DMS114 treated with DMSO at 0.1 percent for 48 hours (cell line): ENCODE results near the gene CYP46A1.
A peak's percentile ranks its signal among the peaks of the same experiment; 100 is the strongest.

Experiments used
- DNase-seq: peaks from one replicate; lab custom pipeline; 2025; ENCODE audit not compliant: unreplicated experiment; lab: John Stamatoyannopoulos, UW

CYP46A1 gene

GRCh38 chr14:99672506-99673304 is 11.4 kb upstream of the CYP46A1 start:
- DNase-seq, result no peak

GRCh38 chr14:99673305-99674063 is 10.6 kb upstream of the CYP46A1 start:
- DNase-seq, result no peak

DNA sequence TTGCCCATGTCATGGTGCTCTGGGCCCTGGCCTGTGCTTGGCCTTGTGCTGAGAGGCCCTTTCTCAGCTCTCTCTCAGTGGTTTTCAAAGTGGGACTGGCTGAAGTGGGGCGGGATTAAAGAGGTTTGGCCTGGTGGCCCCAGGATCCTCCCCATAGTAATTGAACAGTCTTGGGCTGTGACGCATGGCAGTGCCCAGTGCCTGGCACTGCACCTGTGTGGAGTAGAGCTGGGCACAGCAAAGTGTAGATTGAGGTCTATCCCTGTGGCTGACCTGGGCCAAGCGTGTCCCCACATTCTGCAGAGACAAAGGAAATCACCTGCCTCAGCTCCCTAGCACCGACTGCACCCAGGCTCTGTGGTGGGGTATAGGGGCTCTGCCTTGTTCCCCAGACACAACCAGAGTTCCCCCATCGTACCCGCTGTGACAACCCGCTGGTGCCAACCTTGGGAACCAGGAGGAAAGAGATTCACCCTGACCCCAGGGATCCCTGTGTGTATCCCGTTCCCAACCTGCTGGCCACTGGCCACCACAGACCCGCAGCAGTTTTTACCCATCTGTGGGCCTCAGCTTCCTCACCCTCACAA is 9.9 kb upstream of the CYP46A1 start:
- no peak for DNase-seq

DNA sequence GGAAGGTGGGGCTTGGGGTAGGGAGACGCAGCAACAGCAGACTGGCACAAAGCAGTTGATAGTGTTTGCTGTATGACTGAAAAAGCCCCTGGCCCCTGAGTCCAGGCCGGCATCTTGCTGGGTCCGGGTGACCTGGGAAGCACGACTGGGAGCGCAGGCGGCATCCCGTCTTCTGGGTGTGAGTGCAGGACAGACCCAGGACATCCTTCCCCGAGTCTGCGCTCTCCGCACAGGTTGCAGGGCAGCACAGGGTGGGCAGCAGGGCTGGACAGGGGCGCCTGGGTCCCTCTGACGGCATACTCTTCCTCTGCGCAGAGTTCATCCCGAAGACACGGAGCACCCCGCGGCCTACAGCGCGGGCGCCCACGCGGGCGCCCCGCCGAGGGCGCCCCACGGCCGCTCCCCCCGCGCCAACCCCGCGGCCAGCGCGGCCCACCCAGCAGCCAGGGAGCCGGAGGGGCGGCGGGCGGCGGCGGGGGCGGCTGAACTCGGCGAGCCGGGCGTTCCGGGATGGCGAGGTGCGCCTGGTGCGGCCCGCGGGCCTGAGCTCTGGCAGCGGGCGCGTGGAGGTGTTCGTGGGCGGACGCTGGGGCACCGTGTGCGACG is 9.2 kb upstream of the CYP46A1 start:
- DNase-seq, result no peak

DNA sequence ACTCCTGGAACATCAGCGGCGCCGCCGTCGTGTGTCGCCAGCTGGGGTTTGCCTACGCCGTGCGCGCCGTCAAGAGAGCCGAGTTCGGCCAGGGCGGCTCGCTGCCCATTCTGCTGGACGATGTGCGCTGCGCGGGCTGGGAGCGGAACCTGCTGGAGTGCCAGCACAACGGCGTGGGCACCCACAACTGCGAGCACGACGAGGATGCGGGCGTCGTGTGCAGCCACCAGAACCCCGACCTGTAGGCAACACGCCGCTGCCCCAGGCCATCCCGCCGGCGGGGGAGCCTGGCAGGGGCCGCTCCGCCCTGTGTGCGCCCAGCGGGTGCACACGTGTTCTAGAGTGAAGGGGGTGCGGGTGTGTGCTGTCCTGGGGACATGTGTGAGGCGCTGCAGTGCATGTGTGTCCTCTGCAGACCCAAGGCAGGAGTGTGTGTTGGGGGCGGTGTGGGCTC is 8.7 kb upstream of the CYP46A1 start:
- DNase-seq, result no peak

DNA sequence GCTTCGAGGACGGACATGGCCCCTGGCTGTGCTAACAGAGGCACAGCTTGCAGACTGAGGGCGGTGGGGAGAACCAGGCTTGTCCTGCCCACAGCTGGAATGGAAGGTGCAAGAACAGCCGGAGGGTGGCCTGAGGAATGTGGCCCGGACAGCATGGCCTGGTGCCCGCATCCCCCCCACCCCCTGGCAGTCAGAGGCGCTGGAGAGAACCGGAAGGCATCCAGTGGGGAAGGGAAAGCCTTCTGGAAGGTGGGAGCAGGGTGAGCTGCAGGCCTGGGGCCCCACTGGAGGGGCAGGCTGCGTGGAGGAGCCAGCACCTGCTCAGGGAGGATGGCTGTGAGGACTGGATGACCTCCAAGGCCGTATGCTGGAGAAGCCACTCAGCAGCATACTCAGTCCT is 8.1 kb upstream of the CYP46A1 start:
- no peak for DNase-seq

DNA sequence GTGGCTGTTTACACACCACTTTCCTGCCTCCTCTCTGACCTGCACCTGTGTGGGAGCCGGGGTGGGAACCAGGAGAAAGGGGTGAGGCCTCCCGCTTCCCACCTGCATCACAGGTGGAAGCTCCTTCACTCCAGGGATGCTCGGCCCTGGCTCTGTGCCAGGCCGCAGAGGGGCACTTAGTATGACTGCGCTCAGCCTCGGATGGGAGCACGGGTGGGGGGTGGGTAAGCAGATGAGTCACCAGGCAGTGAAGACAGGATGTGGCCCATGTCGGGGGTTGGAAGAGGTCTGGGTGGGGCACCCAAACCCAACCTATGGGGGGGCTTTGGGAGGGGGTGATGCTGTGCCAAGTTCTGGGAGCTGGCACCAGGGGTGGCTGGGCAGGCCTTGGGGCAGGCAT is 7.4 kb upstream of the CYP46A1 start:
- no peak for DNase-seq

DNA sequence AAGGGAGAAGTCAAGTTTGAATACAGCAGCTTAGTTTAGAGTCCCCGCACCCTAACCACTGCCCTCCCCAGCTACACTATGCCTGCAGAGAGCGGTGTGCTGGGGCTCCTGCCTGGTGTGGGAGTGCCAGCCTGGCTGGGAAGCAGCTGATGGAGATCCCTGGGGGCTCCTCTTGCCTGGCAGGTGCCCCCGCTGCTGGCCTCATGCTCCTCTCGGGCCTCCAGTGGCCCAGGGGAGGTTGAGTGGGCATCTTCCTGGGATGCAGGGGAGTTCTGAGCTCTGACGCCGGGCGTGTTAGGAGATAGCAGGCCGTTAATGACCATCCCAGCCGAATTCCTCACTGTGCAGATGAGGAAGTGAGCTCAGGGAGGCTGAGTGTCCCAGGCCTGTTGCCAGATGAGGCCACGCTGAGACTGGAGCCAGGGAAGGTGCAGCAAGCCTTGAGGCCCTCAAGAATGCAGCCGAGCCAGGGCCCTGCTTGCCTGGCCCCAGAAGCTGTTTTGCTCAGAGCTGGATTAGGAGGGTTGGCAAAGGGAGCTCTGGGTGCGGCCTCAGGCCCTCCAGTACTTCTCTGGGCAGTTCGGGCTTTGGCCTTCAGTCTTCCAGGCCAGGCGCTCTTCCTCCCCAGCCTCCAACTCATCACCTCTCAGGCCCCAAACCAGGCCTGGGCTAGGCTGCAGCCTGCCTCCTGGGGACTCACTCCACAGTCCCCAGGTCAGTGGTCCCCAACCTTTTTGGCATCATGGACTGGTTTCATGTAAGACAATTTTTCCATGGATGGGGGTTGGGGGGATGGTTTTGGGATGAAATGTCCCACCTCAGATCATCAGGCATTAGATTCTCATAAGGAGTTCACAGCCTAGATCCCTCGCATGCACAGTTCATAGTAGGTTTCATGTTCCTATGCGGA is 6.6 kb upstream of the CYP46A1 start:
- no peak for DNase-seq

GRCh38 chr14:99678198-99678597 is 5.9 kb upstream of the CYP46A1 start:
- no peak for DNase-seq

DNA sequence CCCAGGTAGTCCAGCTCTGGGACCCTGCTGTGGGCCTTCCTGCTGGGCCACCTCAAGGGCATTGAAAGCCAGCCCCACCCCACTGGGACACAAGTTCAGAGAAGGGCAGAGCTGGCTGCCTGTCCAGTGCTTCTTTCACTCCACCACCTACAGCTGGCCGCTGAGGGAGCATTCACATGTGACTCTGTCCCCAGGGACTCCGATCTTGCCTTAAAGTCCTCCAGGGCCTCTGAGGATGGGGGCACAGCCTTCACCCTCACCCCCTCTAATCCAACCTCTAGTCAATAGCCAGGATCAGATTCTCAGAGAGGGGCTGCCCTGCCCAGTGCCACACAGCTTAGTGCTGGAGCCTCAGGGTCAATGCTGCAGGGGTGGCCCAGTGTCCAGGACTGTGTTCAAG is 5.0 kb upstream of the CYP46A1 start:
- no peak for DNase-seq

DNA sequence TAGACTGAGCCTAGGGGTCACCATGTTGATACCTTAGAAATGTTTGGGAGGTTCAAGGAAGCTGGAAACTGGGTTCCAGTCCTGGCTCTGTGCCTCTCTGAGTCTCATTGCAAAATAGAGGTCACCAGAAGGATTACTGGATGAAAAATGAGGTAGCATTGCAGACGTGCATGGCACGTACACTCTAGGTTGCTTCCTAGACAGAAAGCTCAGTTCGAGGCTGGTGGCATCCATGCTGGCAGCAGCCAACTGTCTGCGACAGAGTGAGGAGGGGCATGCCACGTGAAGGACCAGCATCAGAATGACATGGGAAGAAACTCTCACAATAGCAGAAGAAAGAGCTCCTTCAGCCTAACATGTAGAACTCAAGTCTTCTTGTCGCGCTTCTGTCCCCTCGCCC is 4.6 kb upstream of the CYP46A1 start:
- DNase-seq, result no peak

DNA sequence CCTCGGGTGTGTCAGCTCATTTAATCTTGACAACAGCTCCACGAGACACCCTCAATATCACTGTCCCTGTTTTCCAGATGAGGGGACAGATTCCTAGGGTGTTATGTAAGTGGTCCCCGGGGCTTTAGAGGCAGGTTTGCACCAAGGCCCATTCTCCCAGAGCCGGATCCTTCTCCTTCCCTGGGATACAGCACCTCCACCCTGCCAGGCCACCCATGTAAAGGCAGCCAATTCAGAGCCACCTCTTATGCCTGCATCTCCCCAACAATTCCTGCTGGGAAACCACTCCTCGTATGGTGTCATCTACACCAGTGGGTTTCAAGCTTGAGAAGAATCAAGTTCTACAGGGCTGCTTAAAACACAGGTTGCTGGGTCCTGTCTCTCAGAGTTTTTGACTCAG is 4.1 kb upstream of the CYP46A1 start:
- DNase-seq, result no peak

DNA sequence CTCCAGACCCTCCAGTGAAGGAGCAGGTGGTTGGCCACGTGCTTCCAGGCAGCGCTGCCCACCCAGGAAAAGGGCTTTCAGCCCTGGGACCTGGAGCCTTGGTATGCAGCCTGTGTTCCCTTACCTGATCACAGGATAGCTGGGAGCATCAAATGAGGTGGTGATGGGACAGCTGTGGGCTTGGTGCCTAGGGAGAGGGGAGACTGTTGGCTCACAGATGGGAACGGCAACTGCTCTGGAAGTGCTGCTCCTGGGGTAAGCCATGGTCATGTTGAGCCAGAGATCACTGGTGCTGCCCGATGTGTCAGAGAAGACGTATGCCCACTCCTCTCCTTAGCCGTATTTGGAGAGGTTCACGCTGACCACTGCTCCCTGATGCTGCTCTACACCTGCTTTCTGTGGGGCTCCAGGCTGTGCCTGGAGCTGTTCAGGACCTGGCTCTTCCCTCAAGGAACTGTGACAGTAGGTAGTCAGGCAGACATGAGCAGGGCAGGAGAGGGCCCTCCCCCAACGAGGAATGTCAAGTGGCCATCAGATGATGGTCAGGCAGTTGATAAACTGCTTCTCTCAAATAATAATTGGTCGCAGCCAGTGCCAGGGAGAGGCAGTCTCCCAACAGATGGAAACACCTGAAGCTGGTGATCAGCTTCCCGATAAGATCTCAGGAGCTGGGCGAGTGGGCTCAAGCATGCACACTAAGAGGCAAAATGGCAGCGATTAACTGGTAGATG is 2.8 kb upstream of the CYP46A1 start:
- no peak for DNase-seq

GRCh38 chr14:99681832-99682148 is 2.3 kb upstream of the CYP46A1 start:
- no peak for DNase-seq

DNA sequence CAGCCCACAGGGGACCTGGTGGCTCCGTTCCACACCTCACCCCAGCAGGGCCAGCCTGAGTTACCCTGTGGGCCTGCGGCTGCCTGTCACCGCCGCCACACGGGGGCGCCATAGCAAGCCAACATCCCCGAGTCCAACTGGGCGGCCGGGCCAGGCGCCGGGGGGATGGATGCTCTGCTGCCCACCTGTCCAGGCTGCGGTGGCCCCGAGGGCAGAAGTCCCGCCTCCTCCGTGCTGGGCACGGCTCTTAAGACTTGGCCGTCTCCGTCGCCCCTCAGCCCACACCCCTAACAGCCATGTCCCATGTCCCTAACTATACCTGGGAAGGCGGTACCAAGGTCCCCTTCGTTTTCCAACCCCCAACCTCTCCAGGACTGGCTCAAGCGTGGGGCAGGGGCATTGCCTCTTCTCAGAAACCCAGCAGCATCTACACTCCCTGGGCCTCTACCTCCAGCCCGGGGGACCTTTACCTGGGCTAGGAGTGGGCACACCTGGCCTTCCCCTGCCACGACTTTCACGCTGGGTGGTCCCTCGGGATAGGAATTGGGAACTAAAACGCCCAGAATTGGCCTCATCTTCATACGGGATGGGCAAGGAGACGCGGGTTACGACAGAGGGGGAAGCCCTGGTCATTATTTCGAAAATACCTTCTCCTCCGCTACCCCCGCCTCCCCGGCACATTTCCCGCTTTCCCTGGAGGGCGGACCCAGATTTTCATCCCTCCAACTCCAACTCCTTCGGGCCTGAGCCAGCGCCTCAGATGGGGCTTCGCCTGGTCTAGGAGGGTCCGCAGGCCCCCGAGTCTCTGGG is 1.1 kb upstream of the CYP46A1 start:
- peak; percentile 21 for DNase-seq

- no peak for DNase-seq
These were observed 374 bp downstream of the CYP46A1 start for GRCh38 chr14:99684410-99684934.

GRCh38 chr14:99685151-99685591 is 1.1 kb downstream of the CYP46A1 start:
- no peak for DNase-seq

DNA sequence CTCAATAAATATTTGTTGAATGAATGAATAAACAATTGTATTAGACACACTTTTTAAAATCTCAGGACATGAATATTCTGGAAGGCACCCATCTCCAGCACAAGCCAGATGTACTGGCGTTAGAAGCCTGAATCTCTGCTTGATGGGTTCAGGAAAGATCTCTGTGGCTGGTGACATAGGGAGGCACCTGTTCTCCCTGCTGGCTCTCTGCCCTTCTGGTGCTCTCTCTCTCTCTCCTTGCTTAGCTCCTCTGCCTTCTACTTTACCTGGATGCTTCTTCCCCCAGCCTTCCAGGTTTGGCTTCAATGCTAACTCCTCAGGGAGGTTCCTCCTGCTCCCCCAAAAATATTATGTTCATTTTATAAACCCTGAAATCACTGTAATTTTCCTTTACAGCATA is 1.5 kb downstream of the CYP46A1 start:
- no peak for DNase-seq
